GM12878 (cell line): ENCODE results near the gene NPW. TPM values are rescaled to one million over a fixed set of nuclear protein-coding genes. Genes with fewer than 3 reads are reported as not detected.
A peak's percentile ranks its signal among the peaks of the same experiment; 100 is the strongest.

Source experiments
- ATF7 ChIP-seq: fragments of 450-650 bp; IDR thresholded peaks from 2 replicates; pipeline ENCODE4 v1.6.1; 2016; ENCODE audit warnings: low read depth, mild to moderate bottlenecking
- BMI1 ChIP-seq: fragments of 450-650 bp; IDR thresholded peaks from 2 replicates; pipeline ENCODE4 v1.6.1; 2016; ENCODE audit warnings: mild to moderate bottlenecking, moderate library complexity, borderline replicate concordance
- BRCA1 ChIP-seq: IDR thresholded peaks from 2 replicates; pipeline ENCODE4 v1.6.1; 2011; ENCODE audit warnings: low read depth, low read length, improper control_type of control experiment
- CBX3 ChIP-seq: fragments of 200-600 bp; sonication (generic); IDR thresholded peaks from 2 replicates; pipeline ENCODE4 v1.6.1; 2016; ENCODE audit warnings: low read depth, borderline replicate concordance
- CEBPB ChIP-seq, 2 experiments: fragments of 150-350 bp in 1 of 2; IDR thresholded peaks; 2 replicates each; pipeline ENCODE4 v1.6.1; 2012 to 2014; ENCODE audit warnings: low read depth in 2 of 2, low read length in 2 of 2, borderline replicate concordance in 1 of 2, inconsistent platforms in 1 of 2
- CREB1 ChIP-seq: IDR thresholded peaks from 2 replicates; pipeline ENCODE4 v1.6.1; 2012; ENCODE audit warnings: low read depth, mild to moderate bottlenecking, inconsistent platforms
- EGR1 ChIP-seq, 2 experiments: IDR thresholded peaks; 1 replicate in 1 of 2; 2 replicates in 1 of 2; pipeline ENCODE4 v1.6.1; 2011 to 2012; ENCODE audit warnings: low read depth in 2 of 2, low read length in 2 of 2, borderline replicate concordance in 1 of 2, mild to moderate bottlenecking in 1 of 2, moderate library complexity in 1 of 2
- EP300 ChIP-seq, 2 experiments: fragments of 150-350 bp in 1 of 2; IDR thresholded peaks; 2 replicates each; pipeline ENCODE4 v1.6.1; 2011 to 2012; ENCODE audit warnings: low read depth in 2 of 2, low read length in 2 of 2, borderline replicate concordance in 1 of 2, improper control_type of control experiment in 1 of 2, inconsistent platforms in 1 of 2; ENCODE audit not compliant: control insufficient read depth in 1 of 2
- FOXM1 ChIP-seq: IDR thresholded peaks from 2 replicates; pipeline ENCODE4 v1.6.1; 2012; ENCODE audit warnings: low read depth, mild to moderate bottlenecking, inconsistent platforms, low read length, moderate library complexity
- KLF5 ChIP-seq: fragments of 450-650 bp; IDR thresholded peaks from 2 replicates; pipeline ENCODE4 v1.6.1; 2014; ENCODE audit warnings: mild to moderate bottlenecking; ENCODE audit not compliant: partially characterized antibody
- MEF2A ChIP-seq: IDR thresholded peaks from 2 replicates; pipeline ENCODE4 v1.6.1; 2011; ENCODE audit warnings: low read depth, mild to moderate bottlenecking, low read length, moderate library complexity; ENCODE audit not compliant: insufficient read depth
- MEF2B ChIP-seq: fragments of 450-650 bp; IDR thresholded peaks from 2 replicates; pipeline ENCODE4 v1.6.1; 2018; ENCODE audit warnings: mild to moderate bottlenecking, moderate library complexity; ENCODE audit not compliant: partially characterized antibody, poor library complexity, severe bottlenecking
- NFYB ChIP-seq: IDR thresholded peaks from 2 replicates; pipeline ENCODE4 v1.6.1; 2011; ENCODE audit warnings: low read depth, mild to moderate bottlenecking, low read length, improper control_type of control experiment, moderate library complexity; ENCODE audit not compliant: insufficient read depth
- NR2C1 ChIP-seq: fragments of 450-650 bp; IDR thresholded peaks from 2 replicates; pipeline ENCODE4 v1.6.1; 2017; ENCODE audit warnings: antibody characterized with exemption, mild to moderate bottlenecking, moderate library complexity
- RAD21 ChIP-seq: IDR thresholded peaks from 2 replicates; pipeline ENCODE4 v1.6.1; 2011; ENCODE audit warnings: mild to moderate bottlenecking, low read depth, low read length, moderate library complexity; ENCODE audit not compliant: insufficient read depth
- RUNX3 ChIP-seq: IDR thresholded peaks from 2 replicates; pipeline ENCODE4 v1.6.1; 2012; ENCODE audit warnings: low read length, inconsistent platforms
- SMAD5 ChIP-seq: IDR thresholded peaks from 2 replicates; pipeline ENCODE4 v1.6.1; 2016; ENCODE audit warnings: antibody characterized with exemption, low read depth
- SREBF2 ChIP-seq: IDR thresholded peaks from 2 replicates; pipeline ENCODE4 v1.6.1; 2012; ENCODE audit warnings: mild to moderate bottlenecking, low read length
- SUZ12 ChIP-seq: fragments of 200-600 bp; sonication (generic); IDR thresholded peaks from one replicate; pipeline ENCODE4 v1.6.1; 2018; ENCODE audit warnings: antibody characterized with exemption, mild to moderate bottlenecking; ENCODE audit not compliant: unreplicated experiment
- YY1 ChIP-seq: IDR thresholded peaks from 2 replicates; pipeline ENCODE4 v1.6.1; 2011; ENCODE audit warnings: low read depth, mild to moderate bottlenecking, low read length
- ZBED1 ChIP-seq: IDR thresholded peaks from 2 replicates; pipeline ENCODE4 v1.6.1; 2016; ENCODE audit warnings: borderline replicate concordance
- ZNF622 ChIP-seq: fragments of 450-650 bp; IDR thresholded peaks from 2 replicates; pipeline ENCODE4 v1.6.1; 2017; ENCODE audit warnings: mild to moderate bottlenecking, inconsistent platforms
- polyA plus RNA-seq, 11 experiments: library from polyadenylated mRNA; depleted of rRNA in 4 of 11; unstranded in 6 of 11; stranded (reverse) in 5 of 11; fragments of >200 nt; fragmentation: Nextera tagmentation in 4 of 11; fragmentation: Illumina TruSeq in 1 of 11; extraction: Ambion mirVana in 4 of 11; extraction: Trizol in 1 of 11; gene quantifications; 1 replicate in 1 of 11; 2 replicates in 10 of 11; pipeline versions ENCODE4 v1.2.1 to v1.2.3, GENCODE V29; 2011 to 2016; ENCODE audit warnings: inconsistent platforms in 2 of 11, missing spikeins in 2 of 11, low read depth in 1 of 11
- total RNA-seq, 4 experiments: library from RNA; depleted of rRNA in 3 of 4; stranded (reverse); fragments of >200 nt in 3 of 4; fragmentation: Illumina TruSeq in 1 of 4; extraction: Trizol in 1 of 4; gene quantifications; 2 replicates each; pipeline versions ENCODE4 v1.2.1 to v1.2.3, GENCODE V29; 2013 to 2021
- TF ChIP-seq, protein P1 (sequence below): IDR thresholded peaks from 2 replicates; pipeline ENCODE4 v1.6.1; 2012; ENCODE audit warnings: low read length, inconsistent platforms
- TF ChIP-seq, protein P2 (sequence below): fragments of 450-650 bp; formaldehyde crosslinking; IDR thresholded peaks from 2 replicates; pipeline ENCODE4 v1.4.0; 2022; ENCODE audit warnings: mild to moderate bottlenecking, moderate library complexity
- TF ChIP-seq, protein P3 (sequence below): fragments of 450-650 bp; IDR thresholded peaks from 2 replicates; pipeline ENCODE4 v1.6.1; 2017; ENCODE audit warnings: mild to moderate bottlenecking

Gene NPW
- total and polyA plus RNA-seq, 10 of the 15 experiments (the other 5 are each of a cell fraction or from before 2014, with no cell fraction given): 0.23 to 2.5 (median 0.98) TPM; not detected in 4

- no peak for TF ChIP-seq SMAD5
- no peak for TF ChIP-seq FOXM1
- TF ChIP-seq BMI1: no peak
- no peak for TF ChIP-seq MEF2A
- TF ChIP-seq YY1: peak; percentile 83
- TF ChIP-seq RAD21: peak; percentile 43
- TF ChIP-seq, protein P1, sequence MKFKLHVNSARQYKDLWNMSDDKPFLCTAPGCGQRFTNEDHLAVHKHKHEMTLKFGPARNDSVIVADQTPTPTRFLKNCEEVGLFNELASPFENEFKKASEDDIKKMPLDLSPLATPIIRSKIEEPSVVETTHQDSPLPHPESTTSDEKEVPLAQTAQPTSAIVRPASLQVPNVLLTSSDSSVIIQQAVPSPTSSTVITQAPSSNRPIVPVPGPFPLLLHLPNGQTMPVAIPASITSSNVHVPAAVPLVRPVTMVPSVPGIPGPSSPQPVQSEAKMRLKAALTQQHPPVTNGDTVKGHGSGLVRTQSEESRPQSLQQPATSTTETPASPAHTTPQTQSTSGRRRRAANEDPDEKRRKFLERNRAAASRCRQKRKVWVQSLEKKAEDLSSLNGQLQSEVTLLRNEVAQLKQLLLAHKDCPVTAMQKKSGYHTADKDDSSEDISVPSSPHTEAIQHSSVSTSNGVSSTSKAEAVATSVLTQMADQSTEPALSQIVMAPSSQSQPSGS: no peak
- no peak for TF ChIP-seq CBX3
- TF ChIP-seq, protein P2, sequence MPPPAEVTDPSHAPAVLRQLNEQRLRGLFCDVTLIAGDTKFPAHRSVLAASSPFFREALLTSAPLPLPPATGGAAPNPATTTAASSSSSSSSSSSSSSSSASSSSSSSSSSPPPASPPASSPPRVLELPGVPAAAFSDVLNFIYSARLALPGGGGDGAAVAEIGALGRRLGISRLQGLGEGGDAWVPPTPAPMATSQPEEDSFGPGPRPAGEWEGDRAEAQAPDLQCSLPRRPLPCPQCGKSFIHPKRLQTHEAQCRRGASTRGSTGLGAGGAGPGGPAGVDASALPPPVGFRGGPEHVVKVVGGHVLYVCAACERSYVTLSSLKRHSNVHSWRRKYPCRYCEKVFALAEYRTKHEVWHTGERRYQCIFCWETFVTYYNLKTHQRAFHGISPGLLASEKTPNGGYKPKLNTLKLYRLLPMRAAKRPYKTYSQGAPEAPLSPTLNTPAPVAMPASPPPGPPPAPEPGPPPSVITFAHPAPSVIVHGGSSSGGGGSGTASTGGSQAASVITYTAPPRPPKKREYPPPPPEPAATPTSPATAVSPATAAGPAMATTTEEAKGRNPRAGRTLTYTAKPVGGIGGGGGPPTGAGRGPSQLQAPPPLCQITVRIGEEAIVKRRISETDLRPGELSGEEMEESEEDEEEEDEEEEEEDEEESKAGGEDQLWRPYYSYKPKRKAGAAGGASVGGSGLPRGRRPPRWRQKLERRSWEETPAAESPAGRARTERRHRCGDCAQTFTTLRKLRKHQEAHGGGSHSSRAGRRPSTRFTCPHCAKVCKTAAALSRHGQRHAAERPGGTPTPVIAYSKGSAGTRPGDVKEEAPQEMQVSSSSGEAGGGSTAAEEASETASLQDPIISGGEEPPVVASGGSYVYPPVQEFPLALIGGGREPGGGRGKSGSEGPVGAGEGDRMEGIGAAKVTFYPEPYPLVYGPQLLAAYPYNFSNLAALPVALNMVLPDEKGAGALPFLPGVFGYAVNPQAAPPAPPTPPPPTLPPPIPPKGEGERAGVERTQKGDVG: no peak
- TF ChIP-seq KLF5: no peak
- TF ChIP-seq EGR1 (IDR thresholded peaks at IDR 0.05; ENCODE audit: borderline replicate concordance in 1 of 2, low read depth in 2 of 2, low read length in 2 of 2): no peak
- TF ChIP-seq CREB1: no peak
- no peak for TF ChIP-seq ZBED1
- TF ChIP-seq RUNX3: no peak
- no peak for TF ChIP-seq EP300 (IDR thresholded peaks at IDR 0.05; ENCODE audit: borderline replicate concordance in 1 of 2, control insufficient read depth in 1 of 2, low read depth in 2 of 2, low read length in 2 of 2)
- no peak for TF ChIP-seq NFYB
- TF ChIP-seq SUZ12: no peak
- no peak for TF ChIP-seq MEF2B
- TF ChIP-seq NR2C1: 0 out of 2 replicates have a peak, but pooled peaks have one; percentile 15
- no peak for TF ChIP-seq ZNF622
- TF ChIP-seq CEBPB (IDR thresholded peaks at IDR 0.05; ENCODE audit: borderline replicate concordance in 1 of 2, low read depth in 2 of 2, low read length in 2 of 2): no peak
- TF ChIP-seq BRCA1: no peak
- TF ChIP-seq, protein P3, sequence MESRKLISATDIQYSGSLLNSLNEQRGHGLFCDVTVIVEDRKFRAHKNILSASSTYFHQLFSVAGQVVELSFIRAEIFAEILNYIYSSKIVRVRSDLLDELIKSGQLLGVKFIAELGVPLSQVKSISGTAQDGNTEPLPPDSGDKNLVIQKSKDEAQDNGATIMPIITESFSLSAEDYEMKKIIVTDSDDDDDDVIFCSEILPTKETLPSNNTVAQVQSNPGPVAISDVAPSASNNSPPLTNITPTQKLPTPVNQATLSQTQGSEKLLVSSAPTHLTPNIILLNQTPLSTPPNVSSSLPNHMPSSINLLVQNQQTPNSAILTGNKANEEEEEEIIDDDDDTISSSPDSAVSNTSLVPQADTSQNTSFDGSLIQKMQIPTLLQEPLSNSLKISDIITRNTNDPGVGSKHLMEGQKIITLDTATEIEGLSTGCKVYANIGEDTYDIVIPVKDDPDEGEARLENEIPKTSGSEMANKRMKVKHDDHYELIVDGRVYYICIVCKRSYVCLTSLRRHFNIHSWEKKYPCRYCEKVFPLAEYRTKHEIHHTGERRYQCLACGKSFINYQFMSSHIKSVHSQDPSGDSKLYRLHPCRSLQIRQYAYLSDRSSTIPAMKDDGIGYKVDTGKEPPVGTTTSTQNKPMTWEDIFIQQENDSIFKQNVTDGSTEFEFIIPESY: no peak
- no peak for TF ChIP-seq ATF7
- TF ChIP-seq SREBF2: no peak
Measured at GRCh38 chr16:2003827-2004641, 15.6 kb upstream of the NPW start (continued).
